Fibroblast of peridontal ligament (primary cell): ENCODE data around the gene HPSE2.

ENCODE experiments used
- DNase-seq: peaks from one replicate; pipeline ENCODE4 v3.0.0-alpha.2; 2010; ENCODE audit errors: extremely low read depth

HPSE2 gene

GRCh38 chr10:98620503-98620902, 615.1 kb downstream of the HPSE2 start:
- no peak for DNase-seq

- no peak for DNase-seq
These were observed 616.2 kb downstream of the HPSE2 start for GRCh38 chr10:98619446-98619845.

DNA sequence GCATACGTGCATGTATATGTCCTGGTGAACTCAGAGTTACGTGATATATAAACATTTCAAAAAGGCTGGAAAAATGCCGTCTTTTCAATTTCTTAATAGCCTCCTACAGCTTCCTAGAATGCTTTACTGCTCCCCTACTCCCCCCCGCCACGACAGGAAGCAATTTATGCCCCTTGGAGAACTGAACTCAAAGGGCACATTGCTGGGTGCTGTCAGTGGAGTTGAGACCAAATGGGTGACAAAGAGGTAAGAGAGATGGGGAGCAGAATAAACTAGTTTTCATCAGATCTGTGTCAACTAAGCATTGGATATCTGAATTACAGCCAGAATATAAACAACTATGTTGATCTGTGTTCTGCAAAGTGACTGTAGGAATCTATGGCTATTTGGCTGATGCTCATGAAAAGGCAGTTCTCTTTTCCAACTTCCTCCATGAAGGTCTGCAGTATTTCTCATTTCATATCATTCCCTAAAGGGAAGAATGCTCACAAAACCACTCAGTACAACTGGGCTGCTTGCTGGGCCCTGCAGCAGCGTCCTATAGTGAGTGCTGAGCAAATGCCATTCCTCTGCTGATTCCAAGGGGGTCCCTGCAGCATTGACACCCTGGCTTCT, 617.6 kb downstream of the HPSE2 start:
- DNase-seq = no peak

- no peak for DNase-seq
These were observed 622.2 kb downstream of the HPSE2 start for GRCh38 chr10:98613446-98613845.

GRCh38 chr10:98611436-98611835, 624.2 kb downstream of the HPSE2 start:
- DNase-seq = no peak

GRCh38 chr10:98610836-98611235, 624.8 kb downstream of the HPSE2 start:
- DNase-seq = no peak

DNA sequence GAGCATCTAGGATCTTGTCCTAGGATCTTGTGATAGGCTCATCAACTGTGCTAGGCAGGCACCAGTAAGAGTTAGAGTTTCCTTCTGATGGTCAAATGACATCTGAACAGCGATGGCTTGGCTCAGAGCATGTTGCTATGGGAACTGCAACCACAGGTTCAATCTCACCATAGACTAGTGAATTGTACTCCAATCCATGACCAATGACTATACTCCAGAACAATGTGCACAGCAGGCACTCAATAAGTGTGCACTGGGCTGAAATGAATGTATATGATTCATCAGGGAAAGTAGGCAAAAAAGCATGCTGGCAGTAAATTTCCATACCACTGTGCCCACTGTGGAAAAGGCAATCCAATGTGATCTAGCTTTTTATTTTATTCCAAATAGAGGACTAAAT, 625.4 kb downstream of the HPSE2 start:
- no peak for DNase-seq

- no peak for DNase-seq
These were observed 626.4 kb downstream of the HPSE2 start for GRCh38 chr10:98609265-98609664.

GRCh38 chr10:98608411-98608810, 627.2 kb downstream of the HPSE2 start:
- no peak for DNase-seq

DNA sequence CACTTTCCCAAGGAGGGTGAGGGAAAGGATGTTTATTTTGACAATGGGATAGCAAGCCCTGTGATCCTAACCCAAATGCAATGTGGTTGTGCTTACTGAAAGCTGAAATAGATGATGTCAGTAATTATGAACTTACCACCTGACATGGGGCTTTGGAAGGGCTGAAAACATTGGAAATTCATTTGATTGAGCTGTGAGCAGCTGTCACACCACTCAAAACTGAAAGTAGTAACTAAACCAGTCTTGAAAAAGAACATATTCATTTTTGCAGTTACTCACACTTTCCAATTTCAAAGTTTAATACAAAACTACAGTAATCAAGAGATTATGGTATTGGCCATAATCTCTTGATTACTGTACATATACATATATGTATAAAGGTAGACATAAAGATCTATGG, 633.4 kb downstream of the HPSE2 start:
- DNase-seq = no peak

GRCh38 chr10:98599032-98599610, 636.5 kb downstream of the HPSE2 start:
- DNase-seq = no peak

GRCh38 chr10:98596404-98596803, 639.2 kb downstream of the HPSE2 start:
- no peak for DNase-seq

DNA sequence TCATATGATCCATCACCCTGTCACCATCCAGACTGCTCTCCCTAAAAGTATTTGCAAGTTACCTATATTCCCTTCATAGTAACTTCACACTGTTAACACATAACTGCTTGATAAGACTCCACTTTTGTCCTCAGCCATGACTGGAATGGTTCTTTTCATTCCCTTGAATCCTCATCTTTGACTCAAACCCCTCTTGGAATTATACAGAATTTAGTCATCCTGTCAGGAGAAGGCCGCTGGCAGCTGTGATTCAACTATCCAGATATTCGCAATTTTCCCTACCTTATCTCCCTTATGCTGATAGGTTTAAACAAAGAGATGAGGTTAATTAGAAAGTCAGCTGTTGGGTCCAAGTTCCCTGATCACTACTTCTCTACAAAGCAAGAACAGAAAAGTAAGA, 646.0 kb downstream of the HPSE2 start:
- no peak for DNase-seq

DNA sequence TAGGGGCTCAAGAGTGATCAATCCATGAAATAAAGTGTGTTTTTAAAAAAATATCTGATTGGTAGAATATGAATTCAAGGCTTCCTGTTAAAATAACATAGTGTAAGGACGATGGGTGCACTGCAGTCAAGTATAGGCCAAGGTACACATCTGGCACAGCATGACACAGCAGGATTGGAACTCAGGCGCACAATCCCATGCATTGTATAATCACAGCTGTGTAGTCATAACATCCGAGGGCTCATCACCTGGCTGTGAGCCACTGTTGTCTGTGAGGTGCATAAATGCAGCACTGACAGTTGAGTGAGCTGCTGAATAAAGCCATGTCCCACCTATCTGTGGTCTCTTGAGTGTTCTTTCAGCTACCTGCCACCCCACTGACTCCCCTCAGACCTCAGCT, 646.6 kb downstream of the HPSE2 start:
- no peak for DNase-seq

- no peak for DNase-seq
These were observed 648.4 kb downstream of the HPSE2 start for GRCh38 chr10:98587156-98587837.

DNA sequence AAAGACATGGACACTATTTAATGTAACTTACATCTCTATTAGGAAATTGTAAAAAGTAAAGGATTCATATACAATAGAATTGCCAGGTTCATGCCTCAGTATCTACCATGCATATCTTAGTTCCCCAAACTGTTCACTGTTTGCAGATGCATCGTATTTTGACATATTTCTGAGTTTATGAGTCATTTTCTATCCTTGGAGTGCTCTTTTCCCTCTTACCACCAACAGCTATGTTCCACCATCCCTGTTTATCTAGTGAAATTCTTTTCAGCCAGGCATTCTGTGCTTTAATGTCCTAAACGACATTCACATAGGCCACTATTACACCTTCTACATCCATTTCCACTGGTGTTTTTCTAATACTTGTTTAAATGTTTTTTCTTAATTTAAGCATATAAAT, 649.6 kb downstream of the HPSE2 start:
- no peak for DNase-seq

DNA sequence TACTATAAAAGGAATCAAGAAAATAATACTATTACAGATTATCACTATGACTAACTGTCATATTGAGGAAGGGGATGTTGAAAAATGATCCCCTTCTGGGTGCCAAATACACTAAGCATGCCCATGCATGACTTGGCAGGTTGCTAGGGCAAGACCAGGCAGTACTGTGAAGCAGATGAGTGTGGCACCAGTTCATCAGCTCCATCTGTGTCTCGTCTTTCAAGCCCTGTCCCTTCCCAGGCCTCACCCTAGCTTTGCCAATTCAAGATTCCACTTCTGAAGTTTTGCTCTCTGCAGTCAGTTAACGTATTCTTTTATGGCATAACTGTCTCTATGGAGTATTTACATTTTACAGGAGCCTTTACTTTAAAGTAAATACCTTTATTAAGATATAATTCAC, 653.3 kb downstream of the HPSE2 start:
- no peak for DNase-seq

- DNase-seq = no peak
These were observed 658.1 kb downstream of the HPSE2 start for GRCh38 chr10:98577578-98577977.

DNA sequence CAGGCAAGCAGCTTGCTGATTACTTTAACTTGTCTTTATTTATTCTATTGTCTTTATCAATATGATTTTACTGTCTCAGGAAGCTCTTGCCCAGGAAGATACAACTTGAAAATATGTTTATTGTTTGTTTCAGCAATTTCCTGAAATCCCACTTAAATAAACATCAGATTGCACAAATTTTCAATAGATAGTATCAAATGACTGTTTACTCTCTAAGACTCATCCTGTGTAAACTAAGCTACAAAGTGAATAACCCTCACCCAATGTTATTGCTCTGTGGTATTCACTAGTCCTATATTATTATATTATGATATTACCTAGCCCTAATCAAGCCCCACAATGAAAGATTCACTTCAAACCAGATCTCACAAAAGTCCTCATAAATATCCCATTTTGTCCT, 658.5 kb downstream of the HPSE2 start:
- DNase-seq = no peak

DNA sequence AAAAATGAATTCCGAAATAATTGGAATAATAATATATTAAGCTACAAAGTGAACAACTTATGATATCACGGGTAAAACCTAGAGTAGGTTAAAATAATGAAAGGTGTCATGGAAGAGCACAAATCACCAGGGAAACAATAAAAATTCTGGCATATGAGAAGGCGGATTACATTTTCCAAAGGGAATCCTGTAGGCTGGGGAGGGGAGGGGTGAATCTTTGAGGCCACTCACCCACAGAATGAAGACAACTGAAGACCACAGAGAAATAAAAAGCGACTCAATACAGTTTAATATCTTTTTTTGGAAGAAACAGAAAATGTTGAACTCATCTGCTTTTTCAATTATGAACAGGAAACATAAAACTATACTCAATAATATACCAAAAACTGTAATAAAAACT, 659.6 kb downstream of the HPSE2 start:
- no peak for DNase-seq

DNA sequence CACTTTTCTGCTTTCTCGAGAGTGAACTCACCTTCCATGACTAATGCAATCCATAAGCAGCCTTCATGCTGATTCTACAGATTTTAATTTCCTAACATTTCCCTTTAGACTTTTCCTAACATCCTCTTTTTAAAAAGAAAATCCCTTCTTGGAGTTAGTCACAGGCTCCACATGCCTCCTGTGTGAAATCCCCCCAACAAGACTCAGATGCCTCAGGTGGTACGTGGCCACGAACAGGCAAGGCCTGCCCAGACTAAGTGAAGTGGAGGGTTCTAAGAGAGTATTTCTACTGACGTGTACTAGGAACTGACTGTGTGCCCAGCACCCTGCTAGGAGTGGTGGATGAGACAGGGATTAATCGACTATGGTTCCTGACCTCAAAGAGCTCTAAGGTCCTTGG, 663.1 kb downstream of the HPSE2 start:
- DNase-seq = no peak

DNA sequence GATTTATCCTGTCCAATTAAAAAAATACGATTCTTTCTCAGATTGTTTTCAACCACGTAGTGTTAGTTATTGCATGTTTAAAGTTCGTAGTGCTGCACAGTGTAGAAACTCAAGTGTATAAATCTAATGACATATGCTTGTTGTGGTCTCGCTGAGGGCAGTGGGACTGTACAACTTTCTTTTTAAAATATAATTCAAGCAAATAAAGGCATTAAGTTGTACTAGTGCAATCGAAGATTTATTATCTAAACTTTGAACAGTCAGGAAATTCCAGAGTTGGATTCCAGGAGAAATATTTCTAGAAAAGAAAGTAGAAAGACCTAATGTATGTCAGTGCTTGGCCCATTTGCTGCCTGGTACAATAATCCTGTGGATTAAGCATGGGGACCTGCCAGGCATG, 664.8 kb downstream of the HPSE2 start:
- no peak for DNase-seq

GRCh38 chr10:98569853-98570252, 665.8 kb downstream of the HPSE2 start:
- no peak for DNase-seq

DNA sequence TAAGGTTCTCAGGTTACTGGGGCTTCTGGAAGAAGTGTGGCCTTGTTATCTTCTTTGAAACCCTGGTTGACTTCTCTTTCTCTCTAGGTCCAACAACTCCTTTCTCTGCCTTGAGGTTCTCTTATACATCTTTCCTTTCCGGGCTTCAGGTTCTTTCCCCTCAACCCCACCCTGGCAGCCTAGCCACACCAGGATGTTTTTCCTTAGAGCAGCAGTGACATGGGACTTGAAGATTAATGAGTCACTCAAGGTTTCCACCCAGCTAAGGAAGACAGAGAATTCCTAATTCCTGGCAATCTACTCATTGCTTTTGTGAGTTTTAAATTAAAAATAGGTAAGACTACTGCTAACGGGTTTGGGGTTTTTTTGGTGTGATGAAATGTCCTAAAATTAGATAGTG, 667.1 kb downstream of the HPSE2 start:
- DNase-seq = no peak
